Measurements from ENCODE around the gene YY1AP1. TPM values are rescaled to one million over a fixed set of nuclear protein-coding genes. Genes with fewer than 3 reads are reported as not detected.
"Not testable (repeated sequence)": the region's sequence is repeated elsewhere in the genome, so short reads cannot be mapped to it uniquely, and the experiment has no call there.

YY1AP1 gene
- total RNA-seq, 1 experiment from 2014 or later, result 38.9 TPM

- peaks cover 15% of the 10 kb centered on the region for H3K9me3 ChIP-seq (replicated peaks)
- no peak overlapping the region for H3K4me3 ChIP-seq
- no peaks in the 10 kb centered on the region for H3K4me1 ChIP-seq
- DNase-seq, result peak in 1 of 2 experiments; percentile 44
- no peak overlapping the region for H3K27ac ChIP-seq
- H3K27me3 ChIP-seq, result no peaks in the 10 kb centered on the region
- H3K36me3 ChIP-seq, result no peaks in the 10 kb centered on the region
Observed at GRCh38 chr1:155645034-155645598, 43.5 kb downstream of the YY1AP1 start.

GRCh38 chr1:155643230-155643629 is 45.3 kb downstream of the YY1AP1 start:
- Histone ChIP-seq H3K4me1 (no peaks in the 10 kb centered on the region), H3K4me3 (no peak overlapping the region), H3K27me3 (no peaks in the 10 kb centered on the region), H3K27ac (no peak overlapping the region), H3K36me3 (no peaks in the 10 kb centered on the region), H3K9me3 (replicated peaks) (peaks cover 14% of the 10 kb centered on the region)
- DNase-seq, result no peak

GRCh38 chr1:155642559-155643180 is 45.9 kb downstream of the YY1AP1 start:
- not testable (repeated sequence) for H3K27ac ChIP-seq, H3K4me3 ChIP-seq, H3K36me3 ChIP-seq, H3K27me3 ChIP-seq, H3K4me1 ChIP-seq, DNase-seq
- peaks cover 14% of the 10 kb centered on the region for H3K9me3 ChIP-seq (replicated peaks)

GRCh38 chr1:155640367-155640766 is 48.2 kb downstream of the YY1AP1 start:
- H3K27me3 ChIP-seq, result no peaks in the 10 kb centered on the region
- H3K36me3 ChIP-seq, result no peaks in the 10 kb centered on the region
- no peaks in the 10 kb centered on the region for H3K4me1 ChIP-seq
- peaks cover 14% of the 10 kb centered on the region for H3K9me3 ChIP-seq (replicated peaks)
- no peak overlapping the region for H3K27ac ChIP-seq
- H3K4me3 ChIP-seq, result no peak overlapping the region
- DNase-seq, result no peak

- H3K36me3 ChIP-seq, result no peaks in the 10 kb centered on the region
- H3K4me3 ChIP-seq, result no peak overlapping the region
- H3K27ac ChIP-seq, result no peak overlapping the region
- H3K9me3 ChIP-seq (replicated peaks), result no peaks in the 10 kb centered on the region; the same call in 1 of the 2 replicates
- H3K4me1 ChIP-seq, result no peaks in the 10 kb centered on the region
- DNase-seq, result no peak
- no peaks in the 10 kb centered on the region for H3K27me3 ChIP-seq
Observed at GRCh38 chr1:155636397-155637153, 52.0 kb downstream of the YY1AP1 start.

- H3K27me3 ChIP-seq; H3K9me3 ChIP-seq (replicated peaks); H3K4me3 ChIP-seq; H3K4me1 ChIP-seq; H3K36me3 ChIP-seq; DNase-seq; H3K27ac ChIP-seq: not testable (repeated sequence)
Observed at GRCh38 chr1:155626428-155626827, 62.1 kb downstream of the YY1AP1 start.

- Histone ChIP-seq H3K4me3 (no peak overlapping the region), H3K4me1 (no peaks in the 10 kb centered on the region), H3K36me3 (no peaks in the 10 kb centered on the region), H3K27ac (no peak overlapping the region), H3K27me3 (no peaks in the 10 kb centered on the region), H3K9me3 (replicated peaks) (peaks cover 3% of the 10 kb centered on the region; the same call in 1 of the 2 replicates)
- DNase-seq, result no peak
Observed at GRCh38 chr1:155623357-155623756, 65.2 kb downstream of the YY1AP1 start.

- Histone ChIP-seq H3K27me3 (no peaks in the 10 kb centered on the region), H3K4me1 (no peaks in the 10 kb centered on the region), H3K36me3 (no peaks in the 10 kb centered on the region), H3K27ac (no peak overlapping the region), H3K4me3 (no peak overlapping the region), H3K9me3 (replicated peaks) (peaks cover 3% of the 10 kb centered on the region; the same call in 1 of the 2 replicates)
- no peak for DNase-seq
Observed at GRCh38 chr1:155622191-155622590, 66.4 kb downstream of the YY1AP1 start.

GRCh38 chr1:155613226-155613625 is 75.3 kb downstream of the YY1AP1 start:
- not testable (repeated sequence) for DNase-seq; H3K9me3 ChIP-seq (replicated peaks); H3K36me3 ChIP-seq; H3K4me3 ChIP-seq; H3K27me3 ChIP-seq; H3K27ac ChIP-seq; H3K4me1 ChIP-seq

GRCh38 chr1:155610257-155610647 is 78.3 kb downstream of the YY1AP1 start:
- not testable (repeated sequence) for H3K9me3 ChIP-seq (replicated peaks); H3K27me3 ChIP-seq; H3K4me1 ChIP-seq; DNase-seq; H3K36me3 ChIP-seq
- Histone ChIP-seq H3K4me3 (peak overlapping the region; percentile 62), H3K27ac (peak overlapping the region; percentile 65; the same call in 1 of the 2 replicates)

GRCh38 chr1:155609515-155610256 is 78.9 kb downstream of the YY1AP1 start, which contains the start of gene MSTO1:
TSS of gene MSTO1 (plus strand) at chr1:155610218. CDS start at chr1:155610249, 31 bp downstream.
- H3K4me3 ChIP-seq, result peak within 1 kb of the TSS; percentile 62

More at GRCh38 chr1:155609515-155610256, 78.9 kb downstream of the YY1AP1 start, which contains the start of gene MSTO1:
- H3K27me3 ChIP-seq, result no peaks in the 10 kb centered on the region
- no peaks in the 10 kb centered on the region for H3K9me3 ChIP-seq (replicated peaks)
- H3K36me3 ChIP-seq, result peaks cover 4% of the 10 kb centered on the region; the same call in 1 of the 2 replicates
- peak within 1 kb of the TSS; percentile 65 for H3K27ac ChIP-seq
- no peaks in the 10 kb centered on the region for H3K4me1 ChIP-seq
- peak; percentile 97 to 98 for DNase-seq

Other genes with a start within 250 kb of the YY1AP1 start
- gene ASH1L, start 126.0 kb downstream of the YY1AP1 start, total RNA-seq (2014; rRNA removed; shearing (Covaris generic)), result 31.8 and 35.1 TPM in 2 replicates
- 21.2 and 23.1 TPM in 2 replicates for gene MSTO1, start 78.6 kb downstream of the YY1AP1 start, total RNA-seq (2014; rRNA removed; shearing (Covaris generic))
- gene DAP3, start 317 bp upstream of the YY1AP1 start, total RNA-seq (2014; rRNA removed; shearing (Covaris generic)), result 75.4 and 89.3 TPM in 2 replicates
- gene GON4L, start 168.4 kb upstream of the YY1AP1 start, total RNA-seq (2014; rRNA removed; shearing (Covaris generic)), result 22.8 and 25.8 TPM in 2 replicates
- 6.8 and 6.9 TPM in 2 replicates for gene SYT11, start 170.8 kb upstream of the YY1AP1 start, total RNA-seq (2014; rRNA removed; shearing (Covaris generic))
- gene RIT1, start 222.6 kb upstream of the YY1AP1 start, total RNA-seq (2014; rRNA removed; shearing (Covaris generic)), result 19.4 and 26.0 TPM in 2 replicates
- 36.4 and 52.1 TPM in 2 replicates for gene KHDC4, start 245.6 kb upstream of the YY1AP1 start, total RNA-seq (2014; rRNA removed; shearing (Covaris generic))